Stimulated activated CD4-positive, alpha-beta T cell treated with anti-CD3 and anti-CD28 coated beads, Interleukin-2, amount 100 ng/mL, for 24 hours (primary cell): Measurements from ENCODE around the gene PMM1.
"Not testable (repeated sequence)": the region's sequence is repeated elsewhere in the genome, so short reads cannot be mapped to it uniquely, and the experiment has no call there.

Experiments used
- DNase-seq, 2 donors: peaks; one replicate each; pipeline ENCODE4 v3.0.0-alpha.2; 2020

PMM1 gene

GRCh38 chr22:41596776-41597634 is 7.4 kb upstream of the PMM1 start:
- DNase-seq: peak; percentile 39 to 49

GRCh38 chr22:41595703-41596102 is 6.1 kb upstream of the PMM1 start:
- no peak for DNase-seq

GRCh38 chr22:41593336-41593960 is 3.8 kb upstream of the PMM1 start:
- DNase-seq: not testable (repeated sequence)

GRCh38 chr22:41587347-41587723 is 2.3 kb downstream of the PMM1 start:
- no peak for DNase-seq

- DNase-seq: no peak
Observed at GRCh38 chr22:41585898-41586297, 3.7 kb downstream of the PMM1 start.

- DNase-seq: no peak
Observed at GRCh38 chr22:41584881-41585280, 4.8 kb downstream of the PMM1 start.

- no peak for DNase-seq
Observed at GRCh38 chr22:41582694-41583093, 6.9 kb downstream of the PMM1 start.

- no peak for DNase-seq
Observed at GRCh38 chr22:41579997-41580355, 9.7 kb downstream of the PMM1 start.

GRCh38 chr22:41579297-41579996 is 10.2 kb downstream of the PMM1 start:
- no peak for DNase-seq

- no peak for DNase-seq
Observed at GRCh38 chr22:41578818-41579217, 10.8 kb downstream of the PMM1 start.

- no peak for DNase-seq
Observed at GRCh38 chr22:41578114-41578513, 11.5 kb downstream of the PMM1 start.

- DNase-seq: peak in 1 of 2 donors; percentile 40
Observed at GRCh38 chr22:41576877-41577276, 12.8 kb downstream of the PMM1 start.

GRCh38 chr22:41575533-41575932 is 14.1 kb downstream of the PMM1 start:
- no peak for DNase-seq

GRCh38 chr22:41574847-41575381 is 14.7 kb downstream of the PMM1 start:
- DNase-seq: no peak

- DNase-seq: no peak
Observed at GRCh38 chr22:41573677-41574076, 16.0 kb downstream of the PMM1 start.

- not testable (repeated sequence) for DNase-seq
Observed at GRCh38 chr22:41572305-41572704, 17.3 kb downstream of the PMM1 start.

GRCh38 chr22:41571786-41572185 is 17.9 kb downstream of the PMM1 start:
- DNase-seq: no peak

- DNase-seq: no peak
Observed at GRCh38 chr22:41570221-41570620, 19.4 kb downstream of the PMM1 start.

GRCh38 chr22:41568811-41569210 is 20.8 kb downstream of the PMM1 start:
- DNase-seq: no peak

GRCh38 chr22:41567512-41567768 is 22.2 kb downstream of the PMM1 start:
- no peak for DNase-seq

GRCh38 chr22:41565403-41566054 is 24.1 kb downstream of the PMM1 start:
- DNase-seq: peak in 1 of 2 donors; percentile 24

- DNase-seq: no peak
Observed at GRCh38 chr22:41564563-41564962, 25.1 kb downstream of the PMM1 start.

GRCh38 chr22:41563051-41563711 is 26.5 kb downstream of the PMM1 start:
- DNase-seq: no peak
